Renal pelvis (tissue), 4 donors: ENCODE results near the gene IL13RA2. TPM values are rescaled to one million over a fixed set of nuclear protein-coding genes. Genes with fewer than 3 reads are reported as not detected.

Source experiments
- DNase-seq: peaks from one replicate; pipeline ENCODE4 v3.0.0-alpha.2; 2013
- polyA plus RNA-seq, 3 donors: library from polyadenylated mRNA; unstranded; fragments of 120-200 nt; gene quantifications; one replicate each; pipeline ENCODE4 v1.2.1, GENCODE V29; 2013; ENCODE audit not compliant: insufficient read length in 3 of 3

The IL13RA2 gene
- polyA plus RNA-seq, 3 donors: 0.58 to 1.8 (median 1.1) TPM

DNA sequence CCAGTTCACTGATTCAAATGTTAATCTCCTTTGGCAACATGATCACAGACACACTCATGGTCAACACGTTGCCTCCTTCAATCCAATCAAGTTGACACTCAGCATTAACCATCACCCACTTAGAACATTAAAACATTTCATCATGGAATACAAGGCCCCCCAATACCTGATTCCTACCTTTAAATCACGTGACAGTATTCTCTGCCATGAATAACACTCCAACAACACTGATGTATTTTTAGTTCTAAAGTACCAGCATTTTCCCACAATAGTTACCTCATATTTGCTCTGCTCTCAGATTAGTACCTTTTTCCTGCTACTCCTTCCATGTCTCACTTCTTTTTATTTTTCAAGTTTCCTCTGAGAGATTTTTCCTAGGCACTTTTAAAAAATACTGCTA lies 19.6 kb downstream of the IL13RA2 start:
- no peak for DNase-seq

DNA sequence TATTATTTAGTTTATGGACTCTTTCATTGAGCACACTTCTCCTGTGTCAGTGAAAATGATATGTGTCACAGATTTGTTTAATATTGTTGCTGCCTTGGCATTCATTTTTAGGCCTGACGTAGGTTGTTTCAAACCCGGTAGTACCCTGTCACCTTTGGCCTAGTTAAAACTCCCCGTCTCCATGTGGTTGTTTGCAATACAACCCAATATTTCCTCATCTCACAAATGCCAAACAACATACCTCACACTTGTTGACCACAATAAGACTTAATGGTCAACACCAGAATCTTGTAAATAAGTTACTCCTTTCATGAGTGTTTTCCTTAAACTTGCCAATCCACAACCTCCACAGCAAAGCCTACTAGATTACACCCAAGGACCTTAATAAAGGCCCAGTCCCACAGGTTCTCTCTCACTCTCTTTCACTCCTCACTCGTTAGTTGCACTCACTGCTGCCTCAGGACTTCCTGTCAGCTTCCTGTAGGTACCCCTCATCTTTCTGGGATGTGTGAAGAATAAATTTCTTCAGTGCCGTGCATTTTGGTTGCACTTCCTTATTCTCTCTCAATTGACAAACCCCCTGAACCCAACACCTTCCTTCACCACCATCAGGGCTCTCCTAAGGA lies 31.3 kb downstream of the IL13RA2 start:
- DNase-seq: no peak

DNA sequence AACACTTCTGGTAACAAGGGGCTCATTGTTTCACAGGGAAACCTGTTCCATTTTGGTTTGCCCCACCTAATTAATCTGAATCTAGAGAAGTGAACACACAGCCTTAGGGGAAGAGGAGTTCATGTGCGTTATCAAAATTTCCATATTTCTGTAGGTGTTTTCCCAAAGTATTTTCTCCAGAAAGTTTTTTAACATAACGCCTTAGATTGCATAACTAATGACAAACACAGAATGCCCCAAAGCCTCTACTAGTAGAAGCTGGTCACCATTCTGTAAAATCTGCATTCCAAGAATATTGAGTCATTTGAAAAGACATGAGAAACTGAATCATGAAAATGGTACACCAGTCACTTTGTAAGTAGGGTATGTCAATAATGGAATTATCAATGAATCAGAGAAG lies 41.1 kb downstream of the IL13RA2 start:
- no peak for DNase-seq

DNA sequence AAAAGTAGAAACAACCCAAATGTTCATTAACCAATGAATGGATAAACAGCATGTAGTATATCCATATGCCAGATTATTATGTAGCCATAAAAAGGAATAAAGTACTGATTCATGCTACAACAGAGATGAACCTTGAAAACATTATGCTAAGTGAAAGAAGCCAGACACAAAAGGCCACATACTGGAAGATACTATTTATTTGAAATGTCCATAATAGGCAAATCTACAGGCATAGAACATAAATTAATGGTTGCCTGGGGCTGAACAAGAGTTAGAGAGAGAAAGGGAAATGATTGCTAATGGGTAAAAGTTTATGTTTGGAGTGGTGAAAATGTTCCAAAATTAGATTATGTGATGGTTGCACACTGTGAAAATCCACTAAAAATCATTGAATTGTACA lies 44.4 kb downstream of the IL13RA2 start:
- no peak for DNase-seq

DNA sequence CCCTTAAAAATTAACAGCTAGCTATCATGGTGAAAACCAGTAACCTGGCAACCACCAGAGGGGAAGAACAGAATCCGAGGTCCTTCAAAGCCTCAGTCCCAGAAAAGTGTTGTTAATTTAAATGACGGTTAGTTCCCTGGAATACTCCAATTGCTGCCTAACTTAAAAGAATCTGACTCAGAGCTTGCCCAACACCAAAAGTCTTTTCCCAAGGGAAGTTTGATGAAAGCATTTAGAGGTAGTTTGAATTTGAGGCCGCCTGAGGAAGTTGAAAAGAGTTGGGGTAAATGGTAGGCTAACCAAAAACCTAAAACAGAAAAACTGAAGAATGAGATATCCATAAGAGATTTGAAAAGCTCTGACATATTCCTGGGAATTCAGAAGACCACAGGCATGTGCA lies 46.6 kb downstream of the IL13RA2 start:
- DNase-seq: no peak

DNA sequence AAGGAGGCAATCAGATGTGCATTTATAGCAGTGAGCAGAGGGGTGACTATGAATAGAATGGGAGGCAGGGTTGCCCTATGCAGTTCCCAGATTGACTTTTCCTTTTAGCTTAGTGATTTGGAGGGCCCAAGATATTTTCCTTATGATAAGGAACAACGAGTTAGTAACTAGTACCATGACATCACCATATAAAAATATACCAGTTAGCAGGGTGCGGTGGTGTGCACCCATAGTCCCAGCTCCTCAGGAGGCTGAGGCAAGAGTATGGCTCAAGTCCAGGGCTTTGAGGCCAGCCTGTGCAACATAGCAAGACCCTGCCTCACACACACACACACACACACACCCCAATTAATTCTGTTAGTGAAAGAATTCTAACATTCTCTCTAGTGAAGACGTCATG lies 53.0 kb downstream of the IL13RA2 start:
- DNase-seq: no peak

DNA sequence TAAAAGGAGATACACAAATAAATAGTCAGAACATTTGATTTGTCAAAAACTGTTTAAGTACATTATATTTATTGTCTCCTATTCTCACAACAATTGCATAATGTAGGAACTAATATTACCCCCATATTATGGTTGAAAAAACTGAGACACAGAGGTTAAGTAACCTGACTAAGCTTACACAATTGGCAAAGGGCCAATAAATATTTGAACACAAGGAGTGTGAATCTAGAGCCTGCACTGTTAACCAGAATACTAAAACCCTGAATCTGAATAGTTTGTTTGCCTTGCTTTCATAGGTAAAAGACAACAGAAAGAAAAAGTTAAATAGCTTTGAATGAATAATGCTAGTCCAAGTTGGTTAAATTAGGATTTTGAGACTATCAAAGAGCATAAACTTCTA lies 55.2 kb downstream of the IL13RA2 start:
- no peak for DNase-seq

DNA sequence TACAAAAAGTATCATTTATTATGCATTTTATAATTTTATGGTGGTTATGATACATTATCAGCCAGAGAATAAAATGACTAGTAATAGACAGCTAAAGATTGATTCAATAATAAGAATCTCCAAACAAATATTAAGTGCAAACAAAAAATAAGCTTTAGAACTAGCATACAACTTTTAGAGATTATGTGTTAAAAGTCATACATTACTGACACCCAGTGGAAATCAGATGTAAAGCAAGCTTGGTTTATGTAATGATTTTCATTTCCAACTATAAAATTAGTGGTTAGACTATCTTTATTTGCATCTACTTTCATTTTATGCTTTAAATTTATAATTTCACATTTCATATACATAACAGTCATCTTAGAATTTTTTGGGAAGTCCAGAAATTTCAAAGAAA lies 57.7 kb downstream of the IL13RA2 start:
- DNase-seq: peak; percentile 0

Other genes with a start within 250 kb of the IL13RA2 start
- not detected for gene RBMXL3, start 171.8 kb upstream of the IL13RA2 start, polyA plus RNA-seq
- gene LRCH2, start 216.5 kb upstream of the IL13RA2 start, polyA plus RNA-seq: 10 to 100 TPM; 10.1 to 11.6 (median 11.1) TPM